ENCODE results near the gene WIPI1.

- TF ChIP-seq PCBP2 (optimal IDR thresholded peaks at IDR 0.05; ENCODE audit: low read depth, low read length, poor library complexity, severe bottlenecking) (no peak), EHMT2 (IDR thresholded peaks at IDR 0.05; ENCODE audit: borderline replicate concordance, low read depth, low read length) (no peak), SUZ12 (IDR thresholded peaks at IDR 0.05; ENCODE audit: low read depth, low read length) (no peak), POLR2A (IDR thresholded peaks at IDR 0.05; ENCODE audit: insufficient read depth in 1 of 2, low read depth in 2 of 2, low read length in 2 of 2) (no peak), ZNF329 (CRISPR knock-in tag; IDR thresholded peaks at IDR 0.05; ENCODE audit: low read depth) (no peak), CTCF (CRISPR knock-in tag; IDR thresholded peaks at IDR 0.05) (no peak), HCFC1 (IDR thresholded peaks at IDR 0.05; ENCODE audit: low read depth, low read length) (no peak), MED8 (CRISPR knock-in tag; IDR thresholded peaks at IDR 0.05; ENCODE audit: insufficient replicate concordance) (no peak), MAZ (IDR thresholded peaks at IDR 0.05; ENCODE audit: borderline replicate concordance, low read depth, low read length) (no peak), MAZ (CRISPR knock-in tag; IDR thresholded peaks at IDR 0.05; ENCODE audit: low read depth) (no peak), ELK4 (CRISPR knock-in tag; IDR thresholded peaks at IDR 0.05; ENCODE audit: borderline replicate concordance) (no peak), TAF15 (IDR thresholded peaks at IDR 0.05; ENCODE audit: low read depth, low read length, poor library complexity, severe bottlenecking) (no peak), NFE2L1 (CRISPR knock-in tag; IDR thresholded peaks at IDR 0.05; ENCODE audit: borderline replicate concordance) (no peak), KDM4B (CRISPR knock-in tag; IDR thresholded peaks at IDR 0.05) (no peak), CHD2 (IDR thresholded peaks at IDR 0.05; ENCODE audit: low read depth, low read length) (no peak)
Observed at GRCh38 chr17:68420065-68420464, 37.2 kb downstream of the WIPI1 start.

Measured in HepG2 (cell line).